ENCODE results near the gene MEIS2.
"Not testable (repeated sequence)": the region's sequence is repeated elsewhere in the genome, so short reads cannot be mapped to it uniquely, and the experiment has no call there.

The MEIS2 gene

DNA sequence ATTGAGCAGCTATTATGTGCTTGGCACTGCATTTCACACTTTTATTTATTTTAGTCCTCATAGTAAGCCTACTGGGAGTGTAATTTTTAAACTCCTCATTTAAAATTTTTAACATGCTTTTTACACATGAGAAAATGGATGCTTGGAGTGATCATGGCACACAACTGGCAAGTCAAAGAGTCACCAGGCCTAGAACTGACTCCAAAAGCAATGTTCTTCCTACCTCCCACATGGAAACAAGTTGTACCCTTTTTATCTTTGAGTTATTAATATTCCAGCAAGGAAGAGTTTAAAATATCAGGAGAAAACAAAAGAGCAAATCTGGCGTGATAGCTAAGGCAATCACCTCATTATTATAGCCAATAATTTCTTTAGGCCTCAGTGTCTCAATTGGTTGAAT, 100.6 kb downstream of the MEIS2 start:
- no peak for DNase-seq

DNA sequence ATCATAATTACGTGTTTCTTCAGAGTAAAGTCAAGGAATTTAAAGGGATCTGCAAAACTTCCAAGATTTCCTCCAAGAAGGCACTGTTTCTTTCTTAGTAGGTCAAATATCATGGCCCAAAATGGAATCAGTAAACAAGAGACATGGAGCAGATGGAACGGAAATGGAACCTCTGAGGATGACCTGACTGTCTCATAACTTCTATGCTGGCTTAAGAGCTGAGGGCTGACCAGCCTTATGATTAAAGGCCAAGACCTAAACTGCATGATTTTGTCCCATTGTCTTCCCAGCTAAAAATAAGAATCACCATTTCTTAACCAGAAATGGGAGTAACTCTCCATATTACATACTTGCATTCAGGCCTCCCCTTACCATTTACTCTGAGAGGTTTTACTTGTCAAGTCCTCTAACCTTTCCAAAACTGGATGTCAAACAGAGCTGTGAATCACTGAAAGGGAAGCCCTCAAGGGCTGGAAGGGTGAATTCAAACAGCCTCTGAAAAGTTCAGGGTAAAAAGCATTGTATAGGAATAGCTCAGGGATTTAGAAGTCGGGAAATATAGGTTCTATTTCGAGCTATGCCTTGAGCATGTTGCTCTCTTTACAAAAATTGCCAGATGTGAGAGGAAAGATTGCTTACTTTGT, 103.7 kb downstream of the MEIS2 start:
- no peak for DNase-seq

DNA sequence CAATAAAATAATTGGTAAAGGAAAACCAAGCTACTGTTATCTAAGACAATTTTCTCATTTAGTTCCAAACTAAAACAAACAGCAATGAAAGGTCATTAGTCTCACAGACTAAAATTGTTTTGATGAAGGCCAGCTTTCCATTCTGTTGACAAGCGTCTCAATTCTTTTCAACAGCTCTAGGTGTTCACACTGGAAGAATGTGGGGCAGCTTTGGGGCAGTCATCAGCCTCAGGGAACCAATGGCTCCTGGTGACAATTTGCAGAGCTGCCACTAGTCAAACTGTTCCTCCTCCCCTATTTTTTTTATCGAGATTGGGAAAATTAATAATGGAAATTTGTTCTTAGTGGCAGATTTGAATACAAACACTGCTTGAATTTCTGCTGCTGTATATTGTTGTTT, 104.2 kb downstream of the MEIS2 start:
- DNase-seq, result no peak

DNA sequence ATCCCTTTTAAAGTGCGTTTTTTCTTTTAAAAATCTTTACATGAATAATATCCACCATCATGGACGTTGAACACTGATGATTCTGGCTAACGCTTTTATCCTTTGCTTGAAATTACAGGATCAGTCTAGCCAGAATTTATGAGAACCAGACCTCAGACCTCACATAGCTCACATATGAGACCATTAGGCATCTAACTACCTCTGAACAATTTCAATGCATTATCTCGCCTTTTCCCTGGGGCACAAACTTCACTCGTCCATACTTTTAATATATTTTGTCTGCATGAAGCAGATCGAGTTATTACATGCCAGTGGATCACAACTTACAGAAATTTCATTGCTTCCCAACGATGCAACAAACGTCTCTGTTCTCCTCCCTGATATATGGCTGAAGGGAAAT, 105.6 kb downstream of the MEIS2 start:
- no peak for DNase-seq

DNA sequence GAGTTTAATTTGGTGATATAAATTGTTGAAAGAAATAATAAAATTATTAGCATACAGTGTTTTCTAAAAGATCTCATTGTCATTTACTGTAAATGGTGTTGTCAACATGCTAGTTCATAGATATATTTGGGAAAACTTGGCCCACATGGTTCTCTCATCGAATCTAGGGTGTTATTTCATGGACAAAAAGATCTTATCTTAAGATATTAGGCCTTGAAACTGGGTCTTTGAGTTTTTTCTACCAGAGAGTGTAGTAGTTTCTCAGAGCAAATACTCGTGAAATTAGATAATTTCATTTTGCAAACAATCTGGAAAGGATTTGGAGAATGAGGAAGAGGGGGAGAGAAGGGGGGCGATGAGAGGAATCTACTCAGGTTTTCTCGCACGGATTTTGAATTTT, 107.9 kb downstream of the MEIS2 start:
- DNase-seq, result no peak

DNA sequence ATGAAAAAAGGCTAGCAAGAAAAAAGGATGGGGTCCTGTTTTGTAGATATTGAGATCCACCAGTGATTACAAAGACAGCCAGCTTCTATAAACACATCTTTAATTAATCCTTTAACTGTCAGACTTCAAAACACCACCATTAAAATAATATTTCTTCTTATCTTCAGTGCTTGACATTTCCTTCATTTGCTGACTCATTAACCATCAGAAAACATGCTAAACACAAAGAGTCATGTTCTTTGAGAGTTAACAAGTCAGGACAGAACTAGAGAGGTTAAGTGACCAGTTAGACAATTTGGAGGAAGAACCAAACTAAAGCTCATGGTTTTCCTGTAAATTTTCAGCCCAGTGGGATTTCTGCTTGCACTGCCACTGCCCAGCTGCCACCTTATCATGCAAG, 111.4 kb downstream of the MEIS2 start:
- no peak for DNase-seq

DNA sequence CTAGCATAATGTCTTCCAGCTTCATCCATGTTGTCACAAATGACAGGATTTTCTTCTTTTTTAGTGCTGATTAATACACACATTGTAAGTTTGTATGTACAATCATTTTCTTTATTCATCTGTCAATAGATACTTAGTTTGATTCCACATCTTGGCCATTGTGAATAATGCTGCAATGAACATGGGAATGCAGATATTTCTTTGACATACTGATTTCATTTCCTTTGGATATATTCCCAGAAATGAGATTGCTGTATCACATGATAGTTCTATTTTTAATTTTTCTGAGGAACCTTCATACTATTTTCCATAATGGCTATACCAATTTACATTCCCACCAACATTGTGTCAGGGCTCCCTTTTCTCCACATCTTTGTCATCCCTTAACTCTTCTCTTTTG, 117.9 kb downstream of the MEIS2 start:
- no peak for DNase-seq

DNA sequence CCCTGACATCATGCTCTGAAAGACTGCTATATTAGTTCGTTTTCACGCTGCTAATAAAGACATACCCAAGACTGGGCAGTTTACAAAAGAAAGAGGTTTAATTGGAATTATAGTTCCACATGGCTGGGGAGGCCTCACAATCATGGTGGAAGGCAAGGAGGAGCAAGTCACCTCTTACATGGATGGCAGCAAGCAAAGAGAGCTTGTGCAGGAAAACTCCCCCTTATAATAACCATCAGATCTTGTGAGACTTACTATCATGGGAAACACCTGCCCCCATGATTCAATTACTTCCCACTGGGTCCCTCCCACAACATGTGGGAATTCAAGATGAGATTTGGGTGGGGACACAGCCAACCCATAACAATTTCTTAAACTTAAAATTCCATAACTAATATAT, 120.1 kb downstream of the MEIS2 start:
- not testable (repeated sequence) for DNase-seq

DNA sequence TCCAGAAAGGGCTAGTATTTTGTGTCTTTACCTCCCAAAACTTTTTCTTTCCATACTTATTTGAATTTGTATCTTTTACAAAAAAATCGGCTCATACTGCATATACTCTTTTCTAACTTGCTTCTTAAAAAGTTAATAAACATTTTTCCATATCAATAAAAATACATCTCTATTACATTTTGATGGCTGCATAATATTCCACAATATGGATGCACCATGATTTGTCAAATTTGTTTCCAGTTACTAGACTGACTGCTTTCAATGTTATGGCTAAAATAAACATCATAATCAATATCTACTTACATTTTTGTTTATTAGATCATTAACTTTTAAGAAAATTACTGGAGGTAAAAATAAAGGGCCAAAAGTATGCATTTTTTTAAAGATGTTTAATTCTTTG, 121.7 kb downstream of the MEIS2 start:
- no peak for DNase-seq

DNA sequence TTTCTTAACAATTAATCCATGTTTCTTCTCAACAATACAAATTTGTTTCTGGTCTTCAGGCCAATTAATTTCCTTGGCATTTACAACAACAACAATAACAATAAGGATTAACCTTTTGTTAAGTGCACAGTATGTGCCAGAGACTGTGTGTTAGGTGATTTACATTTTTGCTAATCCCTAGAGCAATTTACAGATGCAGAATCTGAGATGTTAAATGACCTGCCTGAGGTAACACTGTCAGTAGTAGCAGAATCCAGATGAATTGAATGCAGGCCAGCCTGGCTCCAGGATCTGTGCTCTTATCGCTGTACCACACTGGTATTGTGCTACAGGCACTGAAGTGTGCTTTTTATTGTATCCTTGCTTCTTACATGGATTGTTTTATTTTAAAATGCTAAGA, 122.2 kb downstream of the MEIS2 start:
- no peak for DNase-seq

DNA sequence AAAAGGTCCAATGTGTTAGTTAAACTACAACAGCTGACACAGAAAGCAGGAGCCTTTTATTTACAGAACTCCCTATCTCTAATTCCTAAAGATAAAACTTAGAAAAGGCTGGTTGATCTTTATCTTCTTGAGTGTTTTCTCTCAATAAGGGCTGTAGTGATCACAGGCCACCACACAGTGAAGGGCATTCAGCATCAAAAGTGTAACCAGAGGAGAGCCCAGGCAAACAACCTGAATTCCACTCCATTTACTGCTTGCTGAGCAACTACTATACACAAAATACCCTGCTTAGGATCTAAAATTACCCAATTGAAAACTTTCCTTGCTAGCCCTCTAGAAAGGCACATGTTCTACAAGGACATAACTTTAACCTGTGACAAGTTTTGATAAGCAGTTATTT, 122.7 kb downstream of the MEIS2 start:
- DNase-seq, result no peak

DNA sequence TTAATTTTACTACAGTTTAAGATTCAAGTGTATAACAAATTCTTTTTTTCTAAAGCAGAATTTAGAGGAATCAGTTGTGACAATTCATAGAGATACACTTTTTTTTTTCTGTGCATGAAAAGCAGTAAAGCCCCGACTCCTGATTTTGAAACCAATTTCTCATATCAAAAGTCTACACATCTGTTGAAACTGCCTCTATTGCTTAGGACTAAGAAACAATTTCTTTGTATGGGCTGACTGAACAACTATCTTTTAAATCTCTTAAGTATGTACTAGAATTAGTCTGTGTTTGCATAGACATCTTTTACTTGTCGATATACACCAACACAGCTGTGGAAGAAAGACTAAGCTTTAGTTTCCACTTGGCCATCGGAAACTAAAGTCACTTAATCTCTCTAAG, 127.6 kb downstream of the MEIS2 start:
- no peak for DNase-seq

DNA sequence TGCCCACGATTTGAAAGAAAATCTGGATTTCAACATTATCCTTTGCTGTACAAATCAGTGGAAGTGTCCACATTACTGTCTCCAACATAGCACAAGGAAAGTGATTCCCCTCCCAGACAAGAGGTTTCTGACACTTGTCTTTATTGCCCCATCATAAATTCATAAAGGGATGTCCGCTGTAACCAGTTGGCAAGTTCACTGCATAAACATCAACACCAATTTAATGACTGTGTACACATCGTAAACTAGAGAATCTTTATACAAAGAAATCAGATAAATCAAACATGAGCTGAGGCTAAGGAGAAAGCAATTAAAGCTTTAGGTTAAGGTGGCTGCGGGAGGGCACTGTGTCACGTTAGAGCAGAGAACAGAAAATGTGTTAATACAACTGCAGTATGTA, 129.8 kb downstream of the MEIS2 start:
- no peak for DNase-seq

DNA sequence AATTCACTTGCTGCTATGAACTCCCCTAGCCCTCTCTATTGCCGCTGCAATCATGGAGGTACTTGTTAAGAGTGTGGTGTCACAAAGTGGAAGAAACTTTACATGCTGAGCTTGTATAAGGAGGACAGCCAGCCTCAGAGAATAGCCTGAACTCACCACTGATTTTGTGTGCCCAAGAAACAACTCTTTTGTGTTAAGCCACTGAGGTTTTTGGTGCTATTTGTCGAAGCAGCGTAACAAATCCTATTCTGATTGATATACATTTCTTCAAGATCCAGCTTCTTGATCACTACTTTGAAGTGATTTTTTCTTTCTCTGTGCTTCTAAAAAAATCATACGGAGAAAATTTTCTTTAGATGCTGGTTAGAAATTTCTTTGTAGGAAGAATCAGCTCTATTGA, 132.4 kb downstream of the MEIS2 start:
- no peak for DNase-seq

DNA sequence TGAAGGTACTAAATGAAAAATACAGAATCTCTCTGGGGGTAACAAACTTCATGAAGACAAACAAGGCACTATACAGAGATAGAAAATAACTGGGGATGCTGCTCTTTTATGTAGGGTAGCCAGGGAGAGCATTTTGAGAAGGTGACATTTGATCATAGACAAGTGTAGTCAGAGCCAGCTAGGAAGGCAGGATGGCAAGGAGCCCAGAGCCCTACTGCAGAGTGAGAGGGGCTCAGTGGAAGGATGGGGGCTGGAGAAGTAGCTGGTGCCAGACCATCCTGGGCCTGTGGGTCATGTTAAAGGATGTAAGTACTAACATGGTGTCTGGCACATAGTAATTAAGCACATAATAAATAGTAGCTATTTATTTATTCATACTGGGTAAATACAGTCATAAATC, 133.6 kb downstream of the MEIS2 start:
- DNase-seq, result no peak

DNA sequence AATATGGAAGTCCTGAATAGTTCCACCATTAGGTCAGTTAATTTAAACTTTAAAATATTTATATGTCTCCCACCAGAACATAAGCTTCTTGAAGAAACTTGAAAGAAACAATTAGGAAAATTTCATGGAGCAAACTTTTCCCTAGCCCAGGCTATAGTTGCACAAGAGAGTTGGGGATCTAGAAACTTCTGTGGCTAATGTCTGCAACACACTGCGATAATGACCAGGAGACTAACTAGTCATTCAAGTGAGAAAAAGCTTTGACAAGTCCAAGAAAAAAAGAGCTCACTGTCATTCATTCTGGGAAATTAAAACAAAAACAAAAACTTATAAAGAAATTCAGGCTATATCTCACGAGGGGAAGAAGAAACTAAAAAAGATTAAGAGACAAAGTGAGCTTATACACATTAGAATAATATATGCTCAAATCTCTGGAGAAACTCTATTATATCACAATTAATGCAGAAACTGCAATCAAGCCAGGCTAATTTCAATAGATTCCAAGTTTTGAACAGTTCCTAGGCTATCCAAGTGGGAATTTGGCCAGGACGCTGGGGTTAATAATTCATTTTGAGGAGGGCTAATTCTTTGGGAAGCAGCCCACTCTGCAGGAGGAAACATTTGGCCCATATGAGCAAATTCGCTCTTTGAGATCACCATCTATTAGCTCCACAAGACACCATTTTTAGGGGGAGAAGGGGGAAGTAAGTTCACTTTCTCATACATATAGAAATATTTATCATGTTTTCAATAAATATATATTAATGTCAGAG, 134.6 kb downstream of the MEIS2 start:
- no peak for DNase-seq

DNA sequence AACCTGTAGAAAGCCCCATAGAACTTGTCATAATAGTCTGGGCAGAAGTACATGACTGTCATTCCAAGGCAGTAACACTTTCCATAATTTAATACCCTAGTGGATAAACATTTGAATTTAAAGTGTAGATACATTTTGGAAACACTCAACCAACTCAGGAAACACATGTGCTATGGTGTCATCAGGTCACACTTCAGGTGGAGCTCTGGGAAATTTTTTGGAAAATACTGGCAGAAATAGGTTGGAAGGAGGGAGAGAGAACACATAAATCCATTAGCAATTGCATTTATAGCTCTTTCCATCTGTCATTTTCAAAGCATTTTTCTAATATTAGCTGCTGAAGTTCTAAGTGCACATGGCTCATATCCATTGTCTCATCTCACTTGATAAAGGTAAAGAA, 135.7 kb downstream of the MEIS2 start:
- no peak for DNase-seq

DNA sequence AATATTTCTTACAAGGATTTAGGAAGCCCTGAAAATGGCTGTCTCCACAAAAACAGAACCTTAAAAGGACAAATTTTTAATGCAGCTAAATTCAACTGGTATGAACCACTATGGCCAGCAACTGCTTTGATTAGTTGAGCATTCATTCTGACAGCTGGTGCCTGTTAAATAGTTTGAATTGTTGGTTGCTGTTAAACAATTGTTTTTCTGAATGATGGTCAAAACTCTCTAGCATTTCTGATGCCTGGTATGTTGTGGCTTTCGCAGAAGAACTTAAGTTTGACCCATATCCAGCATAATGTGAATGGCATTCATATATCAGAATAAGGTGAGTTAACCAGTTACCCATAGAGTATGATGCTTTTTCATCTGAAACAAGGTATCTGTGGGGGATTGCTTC, 138.4 kb downstream of the MEIS2 start:
- DNase-seq, result no peak

DNA sequence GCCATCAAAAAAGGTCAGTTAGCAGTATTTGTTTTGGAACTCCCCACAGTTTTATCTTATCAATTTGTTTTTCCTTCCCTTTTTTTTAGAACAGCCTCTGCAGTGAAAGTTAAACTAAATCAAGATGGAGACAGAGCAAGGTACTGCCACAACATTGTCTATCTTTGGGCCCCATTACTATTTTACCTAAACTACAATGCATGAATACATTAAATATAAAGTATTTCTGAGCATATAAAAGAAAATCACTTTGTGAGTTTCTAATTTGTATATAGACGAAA, 139.5 kb downstream of the MEIS2 start:
- no peak for DNase-seq

DNA sequence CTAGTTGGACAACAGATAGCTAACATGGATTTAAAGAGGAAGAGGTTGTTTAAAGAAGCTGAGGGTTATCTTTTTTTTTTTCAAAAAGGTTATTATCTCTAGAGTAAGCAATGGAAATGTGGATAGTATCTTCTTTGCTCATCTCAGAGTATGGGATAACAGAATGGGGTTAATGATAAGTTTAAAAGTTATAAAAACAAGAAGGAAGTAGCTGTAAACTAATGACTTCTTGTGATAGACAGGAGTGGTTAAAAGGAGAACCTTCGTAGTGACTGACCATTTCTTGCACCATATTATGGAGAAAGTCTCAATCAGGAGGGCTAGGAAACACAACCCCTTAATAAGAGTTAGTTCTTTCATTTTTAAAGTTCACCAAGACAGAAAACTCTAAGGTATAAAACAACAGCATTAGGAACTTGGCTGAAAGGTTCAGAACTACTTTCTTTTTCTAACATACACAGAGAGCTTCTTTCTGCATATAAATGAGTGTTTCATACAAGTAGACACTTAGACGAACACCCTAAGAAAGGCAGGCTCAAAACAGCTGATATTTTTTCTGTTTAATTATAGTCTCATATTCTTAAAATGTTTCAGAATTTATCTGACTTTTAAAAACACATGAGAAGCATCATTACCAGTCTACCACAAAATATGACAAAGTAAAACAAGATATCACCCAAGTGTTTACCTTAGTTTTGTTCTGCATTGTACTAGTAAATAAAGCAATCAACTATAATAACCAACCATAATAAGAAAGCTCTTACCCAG, 140.0 kb downstream of the MEIS2 start:
- no peak for DNase-seq

DNA sequence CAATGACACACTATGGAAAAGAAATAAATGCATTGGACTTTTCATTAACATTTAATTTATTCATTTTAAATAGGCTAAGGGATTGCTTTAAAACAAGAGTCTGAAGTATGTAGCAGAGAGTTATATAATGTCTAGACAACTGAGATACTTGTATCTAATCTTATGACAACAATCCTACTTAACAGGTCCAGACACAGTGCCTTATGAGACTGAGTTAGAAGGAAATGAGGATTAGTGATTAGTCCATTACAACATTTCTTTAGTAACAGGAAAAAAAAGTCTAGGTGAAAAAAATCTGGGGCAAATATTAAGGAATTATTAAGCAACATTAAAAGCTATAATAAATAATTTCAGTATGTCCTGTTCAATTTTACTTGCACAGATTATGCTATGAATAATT, 140.6 kb downstream of the MEIS2 start:
- no peak for DNase-seq

DNA sequence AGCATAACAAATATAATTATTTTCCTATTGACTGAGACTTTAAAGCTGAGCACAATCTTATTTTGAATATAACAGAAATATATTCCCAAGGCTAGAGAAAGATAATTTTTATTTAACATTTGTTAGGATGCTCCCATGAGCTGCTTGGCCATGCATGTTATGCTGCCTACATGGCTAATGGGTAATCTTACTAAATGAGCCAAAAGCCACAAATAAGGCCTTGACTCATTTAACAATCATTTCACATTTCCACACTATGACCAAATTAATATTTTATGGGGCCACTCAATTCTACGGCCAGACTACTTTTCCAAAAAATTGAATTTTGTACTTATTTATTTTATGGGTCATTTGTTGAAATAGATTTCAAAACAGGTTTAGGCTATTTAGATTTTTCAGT, 141.7 kb downstream of the MEIS2 start:
- DNase-seq, result no peak

DNA sequence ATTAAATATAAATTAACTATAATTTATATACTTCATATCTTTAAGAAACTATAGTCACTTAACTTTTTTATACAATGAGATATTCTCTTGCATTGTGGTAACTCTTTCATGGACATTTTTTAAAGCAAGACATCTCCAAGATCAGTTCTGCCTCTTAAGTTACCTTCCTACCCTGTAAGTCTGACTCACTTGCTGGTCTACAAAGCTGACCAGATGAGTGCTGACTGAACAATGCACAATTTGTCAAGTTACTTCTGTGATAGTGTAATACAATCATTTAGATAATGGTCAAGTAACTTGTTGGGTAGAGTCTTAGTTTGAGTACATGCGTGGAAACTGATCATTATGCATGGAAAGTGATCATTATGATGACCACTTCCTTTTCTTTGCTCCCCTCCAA, 145.9 kb downstream of the MEIS2 start:
- DNase-seq, result no peak

DNA sequence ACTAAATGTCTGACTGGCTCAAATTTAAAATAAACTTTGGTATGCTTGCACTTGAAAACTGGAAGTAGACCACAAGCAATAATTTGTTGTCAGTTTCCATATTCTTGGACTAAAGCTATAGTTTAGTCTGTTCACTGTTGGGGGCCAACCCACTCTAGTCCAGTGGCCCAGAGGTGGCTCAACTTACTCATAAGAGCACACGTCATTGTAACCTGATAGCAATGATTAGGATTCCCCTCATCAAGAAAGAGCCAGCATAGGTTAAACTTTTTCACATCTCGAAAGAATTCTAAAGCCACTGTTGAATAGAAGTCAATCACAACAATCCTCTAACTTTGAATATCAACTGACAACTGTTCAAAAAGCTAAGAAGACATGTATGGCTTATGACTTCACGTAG, 147.0 kb downstream of the MEIS2 start:
- no peak for DNase-seq
